Hepatocyte (in vitro differentiated cells): ENCODE measurements around the gene CHST1. TPM values are rescaled to one million over a fixed set of nuclear protein-coding genes. Genes with fewer than 3 reads are reported as not detected.

Experiments used
- DNase-seq: peaks from one replicate; pipeline ENCODE4 v3.0.0-alpha.2; 2016; ENCODE audit warnings: low spot score
- H2AFZ ChIP-seq: fragments of 200-600 bp; sonication (generic); 2 replicates; pipeline ENCODE4 v1.6.0; 2016; ENCODE audit warnings: antibody characterized with exemption, mild to moderate bottlenecking
- H3K27ac ChIP-seq: fragments of 200-600 bp; sonication (generic); 2 replicates; pipeline ENCODE4 v1.5.1; 2016; ENCODE audit warnings: mild to moderate bottlenecking
- H3K27me3 ChIP-seq: fragments of 200-600 bp; sonication (generic); 2 replicates; pipeline ENCODE4 v1.6.1; 2016
- H3K36me3 ChIP-seq: fragments of 200-600 bp; sonication (generic); replicated peaks from 2 replicates; pipeline ENCODE4 v1.5.1; 2016; ENCODE audit warnings: low read depth; ENCODE audit not compliant: insufficient read depth
- H3K4me1 ChIP-seq: fragments of 200-600 bp; sonication (generic); 2 replicates; pipeline ENCODE4 v1.5.1; 2016; ENCODE audit warnings: mild to moderate bottlenecking, moderate library complexity; ENCODE audit not compliant: insufficient read depth
- H3K4me2 ChIP-seq: fragments of 200-600 bp; sonication (generic); 2 replicates; pipeline ENCODE4 v1.6.0; 2016
- H3K4me3 ChIP-seq: fragments of 200-600 bp; sonication (generic); 2 replicates; pipeline ENCODE4 v1.5.1; 2016; ENCODE audit warnings: mild to moderate bottlenecking
- H3K79me2 ChIP-seq: fragments of 200-600 bp; sonication (generic); 2 replicates; pipeline ENCODE4 v1.6.0; 2017; ENCODE audit warnings: mild to moderate bottlenecking
- H3K9me2 ChIP-seq: fragments of 200-600 bp; sonication (generic); replicated peaks from 2 replicates; pipeline ENCODE4 v1.6.0; 2017; ENCODE audit warnings: mild to moderate bottlenecking; ENCODE audit not compliant: insufficient read depth
- H3K9me3 ChIP-seq: fragments of 200-600 bp; sonication (generic); 2 replicates; pipeline ENCODE4 v1.5.1; 2016; ENCODE audit warnings: low read depth, mild to moderate bottlenecking
- H4K20me1 ChIP-seq: fragments of 200-600 bp; sonication (generic); 2 replicates; pipeline ENCODE4 v1.6.0; 2016; ENCODE audit warnings: mild to moderate bottlenecking; ENCODE audit not compliant: insufficient read depth, poor library complexity, severe bottlenecking
- CTCF ChIP-seq: fragments of 200-600 bp; sonication (generic); IDR thresholded peaks from 2 replicates; pipeline ENCODE4 v1.5.1; 2016; ENCODE audit warnings: antibody characterized with exemption, mild to moderate bottlenecking; ENCODE audit not compliant: poor library complexity
- EZH2 ChIP-seq: fragments of 200-600 bp; sonication (generic); IDR thresholded peaks from 2 replicates; pipeline ENCODE4 v1.6.1; 2016; ENCODE audit warnings: antibody characterized with exemption, mild to moderate bottlenecking, borderline replicate concordance
- EZH2phosphoT487 ChIP-seq: fragments of 200-600 bp; sonication (generic); IDR thresholded peaks from one replicate; pipeline ENCODE4 v1.6.1; 2018; ENCODE audit warnings: antibody characterized with exemption, mild to moderate bottlenecking, low read depth, moderate library complexity; ENCODE audit not compliant: unreplicated experiment, severe bottlenecking
- WGBS: methylation state at CpG from one replicate; pipeline ENCODE4 v1.1.6; 2016; ENCODE audit warnings: low lambda C conversion rate; ENCODE audit errors: missing lambda C conversion rate; 5-methylcytosine and 5-hydroxymethylcytosine counted together
- polyA plus RNA-seq: library from polyadenylated mRNA; unstranded; fragments of >200 nt; fragmentation: Nextera tagmentation; extraction: Ambion mirVana; gene quantifications from 2 replicates; pipeline ENCODE4 v1.2.1, GENCODE V29; 2016
- total RNA-seq: library from RNA; depleted of rRNA; stranded (reverse); fragments of >200 nt; gene quantifications from 2 replicates; pipeline ENCODE4 v1.2.3, GENCODE V29; 2014

Gene CHST1
- total and polyA plus RNA-seq, 2 experiments from 2014 or later = 1.3 to 1.9 TPM

- H3K27me3 ChIP-seq = peaks cover 51% of the 10 kb centered on the region
- no peaks in the 10 kb centered on the region for H3K79me2 ChIP-seq
- H3K9me2 ChIP-seq = no peaks in the 10 kb centered on the region
- H3K9me3 ChIP-seq = no peaks in the 10 kb centered on the region
- TF ChIP-seq EZH2phosphoT487 = no peak
- no peak for TF ChIP-seq CTCF
- TF ChIP-seq EZH2 = no peak
- H3K4me2 ChIP-seq = no peak overlapping the region
- no peak overlapping the region for H3K27ac ChIP-seq
- no peak for DNase-seq
- no peaks in the 10 kb centered on the region for H3K36me3 ChIP-seq
- H3K4me3 ChIP-seq = no peak overlapping the region
- H4K20me1 ChIP-seq = no peaks in the 10 kb centered on the region
- 90% methylated on average over 4 of the region's 4 CpGs for WGBS
- H3K4me1 ChIP-seq = peaks cover 25% of the 10 kb centered on the region
- no peak overlapping the region for H2AFZ ChIP-seq
Observed at GRCh38 chr11:45659818-45660160, 5.6 kb downstream of the CHST1 start.

- H4K20me1 ChIP-seq = no peaks in the 10 kb centered on the region
- peak overlapping the region; percentile 49 for H3K4me2 ChIP-seq
- no peak for DNase-seq
- 63% methylated on average over 15 of the region's 15 CpGs for WGBS
- H3K4me3 ChIP-seq = no peak overlapping the region
- TF ChIP-seq CTCF (no peak), EZH2phosphoT487 (no peak), EZH2 (no peak)
- no peak overlapping the region for H2AFZ ChIP-seq
- H3K27me3 ChIP-seq = peaks cover 46% of the 10 kb centered on the region
- no peaks in the 10 kb centered on the region for H3K9me3 ChIP-seq
- H3K36me3 ChIP-seq = no peaks in the 10 kb centered on the region
- peak overlapping the region; percentile 23 for H3K27ac ChIP-seq
- H3K9me2 ChIP-seq = no peaks in the 10 kb centered on the region
- H3K79me2 ChIP-seq = no peaks in the 10 kb centered on the region
- H3K4me1 ChIP-seq = peaks cover 20% of the 10 kb centered on the region
Observed at GRCh38 chr11:45659031-45659817, 6.2 kb downstream of the CHST1 start.

GRCh38 chr11:45658292-45658991 is 7.0 kb downstream of the CHST1 start:
- H3K9me2 ChIP-seq = no peaks in the 10 kb centered on the region
- peaks cover 38% of the 10 kb centered on the region for H3K27me3 ChIP-seq
- H3K36me3 ChIP-seq = no peaks in the 10 kb centered on the region
- no peaks in the 10 kb centered on the region for H4K20me1 ChIP-seq
- H3K79me2 ChIP-seq = no peaks in the 10 kb centered on the region
- peak overlapping the region; percentile 49 for H3K4me2 ChIP-seq
- H3K9me3 ChIP-seq = no peaks in the 10 kb centered on the region
- DNase-seq = peak; percentile 72
- TF ChIP-seq EZH2phosphoT487 (no peak), EZH2 (no peak), CTCF (no peak)
- H3K27ac ChIP-seq = peak overlapping the region; percentile 27
- peaks cover 14% of the 10 kb centered on the region for H3K4me1 ChIP-seq
- WGBS = 37% methylated on average over 14 of the region's 19 CpGs
- no peak overlapping the region for H3K4me3 ChIP-seq
- H2AFZ ChIP-seq = no peak overlapping the region
